T-helper 17 cell (primary cell): ENCODE data around the gene HABP2. TPM values are rescaled to one million over a fixed set of nuclear protein-coding genes. Genes with fewer than 3 reads are reported as not detected.

ENCODE experiments used
- ATAC-seq: fragments of 150-1000 bp; cut with Tn5 transposase; 2 replicates; pipeline ENCODE4 v1.10.0; 2021; ENCODE audit warnings: mild to moderate bottlenecking, moderate library complexity
- DNase-seq, 3 donors: peaks; one replicate each; pipeline versions ENCODE4 v3.0.0 to v3.0.0-alpha.2; 2020 to 2021
- H3K9me3 ChIP-seq: one replicate; pipeline ENCODE4 v1.7.0; 2013; ENCODE audit warnings: low read length, mild to moderate bottlenecking; ENCODE audit not compliant: control insufficient read depth, poor library complexity, severe bottlenecking
- H3K27ac Mint-ChIP-seq: one replicate; pipeline ENCODE4 v1.8.0; 2022; ENCODE audit warnings: mild to moderate bottlenecking, moderate library complexity, mixed read lengths
- H3K27me3 Mint-ChIP-seq: one replicate; pipeline ENCODE4 v1.8.0; 2022; ENCODE audit warnings: mixed read lengths
- H3K36me3 Mint-ChIP-seq: one replicate; pipeline ENCODE4 v1.8.0; 2022; ENCODE audit warnings: low read depth, mixed read lengths
- H3K4me1 Mint-ChIP-seq: one replicate; pipeline ENCODE4 v1.8.0; 2022; ENCODE audit warnings: mild to moderate bottlenecking, mixed read lengths
- H3K4me3 Mint-ChIP-seq: one replicate; pipeline ENCODE4 v1.8.0; 2022; ENCODE audit warnings: mild to moderate bottlenecking, moderate library complexity, mixed read lengths
- total RNA-seq, 4 donors: library from RNA in 2 of 4; stranded (reverse) in 2 of 4; gene quantifications; one replicate each; pipeline ENCODE4 v1.2.3 and lab custom pipeline; 2022 to 2026

HABP2 gene
- total RNA-seq, 2 donors from 2014 or later: not detected

DNA sequence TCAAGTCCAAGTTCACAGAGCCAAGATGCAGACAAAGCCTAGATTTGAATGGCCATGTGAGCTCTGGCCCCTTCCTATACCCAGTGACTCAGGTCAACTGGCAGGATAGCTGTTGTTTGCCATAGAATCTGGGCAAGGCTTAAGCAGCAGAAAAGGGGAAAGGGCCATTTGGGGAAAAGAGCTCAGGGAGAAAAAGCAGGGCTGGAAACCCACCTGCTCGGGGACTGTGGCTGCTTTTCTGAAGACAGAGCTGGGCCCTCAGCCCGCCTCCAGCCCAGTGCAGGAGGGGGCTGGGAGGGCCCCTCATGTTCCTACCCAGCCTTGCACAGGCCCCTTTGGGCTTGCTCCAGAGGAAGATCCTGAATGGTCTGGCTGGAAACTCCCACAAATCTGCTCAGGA, 32.6 kb upstream of the HABP2 start:
- H3K27me3 Mint-ChIP-seq: peaks cover 67% of the 10 kb centered on the region
- DNase-seq (no peak), ATAC-seq (no peak)
- no peak overlapping the region for H3K27ac Mint-ChIP-seq
- peaks cover 8% of the 10 kb centered on the region for H3K4me1 Mint-ChIP-seq
- H3K4me3 Mint-ChIP-seq: no peak overlapping the region
- H3K9me3 ChIP-seq: no peaks in the 10 kb centered on the region
- H3K36me3 Mint-ChIP-seq: no peaks in the 10 kb centered on the region

DNA sequence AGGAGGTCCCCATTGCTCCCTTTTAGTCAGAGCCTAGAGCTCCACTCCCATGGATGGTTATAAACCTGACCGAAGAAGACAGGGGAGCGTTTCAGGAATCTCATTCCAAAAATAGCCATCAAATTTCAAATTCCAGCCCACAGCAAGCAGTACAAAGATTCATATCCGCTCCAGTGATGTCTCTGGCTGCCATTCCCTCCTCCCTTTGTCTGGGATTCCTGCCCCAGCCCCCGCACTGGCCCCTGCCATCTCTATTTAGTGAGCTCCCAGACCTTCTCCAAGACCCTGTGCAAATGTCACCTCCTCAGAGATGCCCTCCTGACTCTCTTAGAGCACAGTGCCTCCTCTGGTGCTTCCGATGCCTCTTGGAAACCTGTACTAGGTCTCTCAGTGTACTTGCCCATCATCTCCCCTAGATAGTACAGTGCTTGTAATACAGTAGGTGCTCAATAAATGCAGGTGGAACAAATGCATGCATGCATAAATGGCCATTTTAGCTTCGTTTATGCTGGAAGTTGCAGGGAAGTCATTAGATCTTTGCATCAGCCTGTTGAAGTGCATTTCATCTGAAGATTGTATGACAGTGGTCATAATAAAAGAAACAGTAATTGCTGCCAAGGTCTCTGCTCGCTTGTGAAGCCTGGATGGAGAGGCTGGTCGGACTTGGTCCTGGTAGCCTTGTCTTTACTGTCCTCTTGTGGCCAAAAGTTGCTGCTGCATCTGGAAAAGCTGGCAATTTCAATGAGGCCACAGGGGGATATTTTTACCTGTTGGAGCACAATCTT, 32.0 kb upstream of the HABP2 start:
- no peak for DNase-seq
- H3K36me3 Mint-ChIP-seq: no peaks in the 10 kb centered on the region
- H3K9me3 ChIP-seq: no peaks in the 10 kb centered on the region
- H3K27ac Mint-ChIP-seq: no peak overlapping the region
- peak; percentile 32 for ATAC-seq
- peaks cover 8% of the 10 kb centered on the region for H3K4me1 Mint-ChIP-seq
- H3K27me3 Mint-ChIP-seq: peaks cover 62% of the 10 kb centered on the region
- no peak overlapping the region for H3K4me3 Mint-ChIP-seq

DNA sequence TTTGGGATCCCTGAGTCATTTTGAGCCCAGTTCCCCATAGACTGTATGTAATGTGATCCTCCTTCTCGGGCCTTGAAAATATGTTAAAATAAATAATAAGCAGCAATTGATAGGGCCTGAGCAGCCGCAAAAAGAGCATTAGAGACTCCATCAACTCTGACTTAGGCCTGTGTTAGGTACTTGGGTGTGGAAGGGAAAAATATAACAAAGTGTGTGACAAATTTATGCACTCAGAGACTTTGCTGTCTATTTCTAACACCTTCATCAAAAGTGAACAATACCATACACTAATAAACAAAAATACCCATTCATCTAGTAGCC, 31.4 kb upstream of the HABP2 start:
- H3K27ac Mint-ChIP-seq: no peak overlapping the region
- H3K36me3 Mint-ChIP-seq: no peaks in the 10 kb centered on the region
- ATAC-seq: no peak
- peaks cover 8% of the 10 kb centered on the region for H3K4me1 Mint-ChIP-seq
- peaks cover 62% of the 10 kb centered on the region for H3K27me3 Mint-ChIP-seq
- H3K4me3 Mint-ChIP-seq: no peak overlapping the region
- no peak for DNase-seq
- H3K9me3 ChIP-seq: no peaks in the 10 kb centered on the region

DNA sequence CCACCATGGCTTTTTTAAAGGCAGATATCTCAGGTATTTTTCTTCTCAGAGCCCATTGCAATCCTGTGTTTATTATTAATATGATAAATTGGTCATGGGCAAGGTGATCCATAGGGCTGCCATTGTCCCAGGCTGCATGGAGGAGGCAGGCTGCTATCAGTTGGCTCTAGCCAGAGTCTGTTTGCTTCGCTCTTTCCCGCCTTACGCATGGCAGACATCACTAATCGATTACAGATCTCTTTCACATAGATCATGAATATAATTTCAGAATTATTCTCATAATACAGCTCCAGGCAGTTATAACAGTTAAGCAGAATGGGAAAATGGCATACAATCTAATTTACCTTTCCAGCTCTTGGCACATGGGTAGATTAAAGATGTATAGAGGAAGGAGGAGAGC, 30.4 kb upstream of the HABP2 start:
- DNase-seq (no peak), ATAC-seq (no peak)
- peaks cover 61% of the 10 kb centered on the region for H3K27me3 Mint-ChIP-seq
- peaks cover 8% of the 10 kb centered on the region for H3K4me1 Mint-ChIP-seq
- no peak overlapping the region for H3K4me3 Mint-ChIP-seq
- H3K27ac Mint-ChIP-seq: no peak overlapping the region
- no peaks in the 10 kb centered on the region for H3K36me3 Mint-ChIP-seq
- H3K9me3 ChIP-seq: no peaks in the 10 kb centered on the region

DNA sequence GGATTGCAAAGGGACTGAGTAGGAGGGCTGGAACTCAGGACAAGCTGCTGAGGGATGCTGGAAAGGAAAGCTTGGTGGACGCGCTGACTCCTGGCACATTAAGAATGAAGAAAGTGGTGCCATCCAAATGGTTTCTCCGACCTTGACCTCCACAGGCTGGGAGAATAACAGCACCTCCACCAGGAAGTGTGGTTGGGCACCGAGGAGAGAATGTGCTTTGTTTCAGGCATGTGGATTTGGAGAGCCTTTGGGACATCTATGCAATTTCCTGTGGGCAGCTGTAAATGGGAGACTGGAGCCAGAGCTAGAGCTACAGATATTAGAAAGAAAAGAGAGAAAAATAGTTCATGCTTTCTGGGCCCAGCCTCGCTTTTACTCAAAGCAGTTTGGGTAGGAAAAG, 29.8 kb upstream of the HABP2 start:
- H3K4me1 Mint-ChIP-seq: peaks cover 8% of the 10 kb centered on the region
- no peak overlapping the region for H3K27ac Mint-ChIP-seq
- H3K4me3 Mint-ChIP-seq: no peak overlapping the region
- H3K9me3 ChIP-seq: no peaks in the 10 kb centered on the region
- peaks cover 57% of the 10 kb centered on the region for H3K27me3 Mint-ChIP-seq
- DNase-seq: no peak
- ATAC-seq: no peak
- no peaks in the 10 kb centered on the region for H3K36me3 Mint-ChIP-seq

DNA sequence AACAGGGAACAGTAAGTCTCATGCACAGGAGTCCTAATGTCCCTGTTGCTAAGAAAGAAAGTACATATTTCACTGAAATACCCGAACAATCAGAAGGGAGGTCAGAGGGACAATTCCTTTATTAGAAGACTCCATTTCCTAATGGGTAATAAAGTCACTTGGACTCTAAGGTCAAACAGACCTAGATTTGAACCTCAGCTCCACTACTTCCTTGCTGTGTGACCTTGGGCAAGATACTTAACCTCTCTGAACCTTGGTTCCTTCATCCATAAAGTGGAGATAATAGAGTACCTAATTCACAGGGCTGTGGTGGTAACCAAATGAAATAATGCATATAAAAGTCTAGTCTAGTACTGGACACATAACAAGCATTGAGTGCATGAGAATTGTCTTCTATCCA, 29.2 kb upstream of the HABP2 start:
- peaks cover 52% of the 10 kb centered on the region for H3K27me3 Mint-ChIP-seq
- H3K36me3 Mint-ChIP-seq: no peaks in the 10 kb centered on the region
- H3K4me1 Mint-ChIP-seq: peaks cover 8% of the 10 kb centered on the region
- H3K27ac Mint-ChIP-seq: no peak overlapping the region
- no peak overlapping the region for H3K4me3 Mint-ChIP-seq
- no peaks in the 10 kb centered on the region for H3K9me3 ChIP-seq
- DNase-seq: no peak
- ATAC-seq: no peak

DNA sequence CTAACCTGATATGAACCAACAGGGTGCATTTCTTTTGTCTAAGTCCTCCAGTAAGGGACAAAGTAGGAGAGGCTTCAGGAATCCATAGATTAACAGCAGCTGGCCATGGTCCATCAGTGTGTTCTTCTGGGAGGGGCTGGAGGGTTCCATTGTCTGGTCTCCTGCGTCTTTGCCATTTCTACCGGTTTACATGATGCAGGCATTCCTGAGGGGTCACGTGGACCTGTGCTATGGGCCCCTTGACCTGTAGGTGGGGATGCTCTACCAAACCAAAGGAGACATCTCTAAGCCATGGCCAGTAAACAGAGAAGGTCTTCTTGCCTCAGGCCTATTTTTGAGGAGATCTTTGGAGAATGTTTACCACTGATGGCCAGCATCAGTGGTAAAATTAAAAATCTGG, 28.7 kb upstream of the HABP2 start:
- Mint-ChIP-seq H3K27me3 (peaks cover 54% of the 10 kb centered on the region), H3K36me3 (no peaks in the 10 kb centered on the region), H3K27ac (no peak overlapping the region), H3K4me1 (peaks cover 8% of the 10 kb centered on the region), H3K4me3 (no peak overlapping the region)
- no peaks in the 10 kb centered on the region for H3K9me3 ChIP-seq
- ATAC-seq (no peak), DNase-seq (no peak)

DNA sequence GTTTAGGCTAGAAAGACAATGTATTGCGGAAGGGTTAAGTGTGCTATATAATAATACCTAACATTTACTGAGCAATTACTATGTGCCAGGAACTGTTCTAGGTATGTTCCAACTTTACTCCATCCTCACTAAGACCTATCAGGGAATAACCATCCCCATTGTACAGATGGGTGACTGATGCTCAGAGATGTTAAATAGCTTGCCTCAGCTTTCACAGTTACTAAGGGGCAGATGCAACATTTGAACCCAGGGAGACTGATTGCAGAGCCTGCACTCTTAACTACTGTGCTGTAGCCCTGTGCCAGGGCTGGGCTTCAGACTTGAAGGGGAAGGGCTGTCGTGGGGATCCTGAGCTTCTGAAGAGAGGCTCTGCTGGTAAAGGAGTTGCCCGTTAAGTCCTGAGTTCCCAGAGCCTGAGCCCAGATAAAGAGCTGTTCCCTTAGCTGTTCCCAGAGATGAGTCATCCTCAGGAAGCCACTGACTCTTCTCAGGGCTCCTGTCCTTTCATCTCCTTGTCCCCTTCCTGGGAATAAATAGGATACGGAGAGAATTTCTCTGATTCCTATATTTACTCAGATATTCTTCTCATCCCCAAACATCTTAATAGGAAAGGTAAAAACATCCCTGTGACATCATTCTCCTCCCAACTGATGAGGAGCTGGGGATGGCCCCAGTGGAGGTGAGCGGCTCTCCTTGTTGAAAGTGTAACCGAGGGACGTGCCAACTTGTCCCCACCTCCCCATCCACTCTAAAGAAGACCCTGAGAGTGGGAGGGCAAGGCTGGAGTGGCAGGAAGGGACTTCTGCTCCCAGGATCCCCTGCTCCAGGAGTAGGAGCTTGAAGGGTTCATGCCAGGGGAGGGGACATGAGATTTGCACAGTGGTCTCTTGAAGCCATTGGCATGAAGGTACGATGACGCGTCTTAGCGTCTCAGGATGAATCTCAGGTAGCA, 28.0 kb upstream of the HABP2 start:
- no peak for ATAC-seq
- no peak overlapping the region for H3K4me3 Mint-ChIP-seq
- no peaks in the 10 kb centered on the region for H3K36me3 Mint-ChIP-seq
- no peak for DNase-seq
- no peak overlapping the region for H3K27ac Mint-ChIP-seq
- peaks cover 49% of the 10 kb centered on the region for H3K27me3 Mint-ChIP-seq
- no peaks in the 10 kb centered on the region for H3K9me3 ChIP-seq
- H3K4me1 Mint-ChIP-seq: peaks cover 8% of the 10 kb centered on the region

DNA sequence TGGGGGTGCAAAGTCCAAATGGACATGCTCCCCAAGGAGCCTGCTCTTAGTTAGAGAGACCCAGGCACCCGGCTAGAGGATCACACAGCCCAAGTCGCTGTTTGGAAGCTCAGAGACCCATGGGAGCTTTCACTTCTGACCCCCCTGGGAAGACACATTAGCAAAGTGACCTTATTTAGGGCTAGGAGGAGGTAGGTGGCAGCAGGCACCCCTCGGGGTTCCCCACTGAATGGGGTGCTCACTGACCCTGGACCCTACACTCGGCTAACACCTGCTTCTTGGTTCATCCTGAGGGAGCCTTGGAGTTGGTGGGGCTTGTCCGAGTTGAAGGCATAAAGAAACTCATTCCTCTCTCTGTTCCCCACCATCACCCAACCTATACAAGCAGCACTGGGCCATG, 27.1 kb upstream of the HABP2 start:
- no peak for DNase-seq
- H3K36me3 Mint-ChIP-seq: no peaks in the 10 kb centered on the region

DNA sequence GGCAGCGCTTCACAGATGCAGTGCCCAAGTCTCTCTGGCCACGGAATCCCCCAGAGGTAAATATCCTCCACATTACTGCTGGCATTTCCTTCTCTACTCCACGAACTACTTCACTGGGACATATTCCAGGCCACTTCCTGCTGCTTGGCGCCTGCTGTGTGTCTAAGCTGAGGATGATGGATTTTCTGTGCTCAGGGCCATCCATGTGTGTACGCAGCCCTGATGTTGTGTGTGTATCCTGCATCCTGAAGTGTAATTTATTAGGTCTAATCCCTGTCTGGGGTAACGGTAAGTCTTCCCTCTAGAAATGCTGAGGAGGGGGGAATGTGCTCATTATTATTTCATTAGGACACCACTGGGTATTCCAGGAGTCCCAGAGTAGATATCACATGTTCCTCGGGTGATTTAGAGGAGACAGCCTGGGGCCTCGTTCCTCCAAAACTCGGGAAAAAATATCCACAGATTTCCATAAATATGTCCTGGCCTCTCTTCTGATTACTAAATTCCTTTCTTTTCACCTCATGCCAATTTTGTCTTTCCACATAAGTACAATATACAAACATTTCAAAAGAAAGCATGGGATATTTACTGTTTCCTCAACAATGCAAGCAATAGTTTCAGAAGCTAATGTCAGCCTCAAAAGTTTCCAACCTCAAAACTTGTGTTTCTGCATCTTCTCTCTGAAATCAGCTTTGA, 25.5 kb upstream of the HABP2 start:
- Mint-ChIP-seq H3K27me3 (peaks cover 40% of the 10 kb centered on the region), H3K36me3 (no peaks in the 10 kb centered on the region), H3K4me3 (no peak overlapping the region), H3K4me1 (peaks cover 4% of the 10 kb centered on the region), H3K27ac (no peak overlapping the region)
- no peaks in the 10 kb centered on the region for H3K9me3 ChIP-seq
- DNase-seq (no peak), ATAC-seq (no peak)

More for the DNA sequence above, 27.1 kb upstream of the HABP2 start:
- no peak overlapping the region for H3K4me3 Mint-ChIP-seq
- peaks cover 8% of the 10 kb centered on the region for H3K4me1 Mint-ChIP-seq
- no peak for ATAC-seq
- H3K27me3 Mint-ChIP-seq: peaks cover 43% of the 10 kb centered on the region
- no peaks in the 10 kb centered on the region for H3K9me3 ChIP-seq
- H3K27ac Mint-ChIP-seq: no peak overlapping the region

DNA sequence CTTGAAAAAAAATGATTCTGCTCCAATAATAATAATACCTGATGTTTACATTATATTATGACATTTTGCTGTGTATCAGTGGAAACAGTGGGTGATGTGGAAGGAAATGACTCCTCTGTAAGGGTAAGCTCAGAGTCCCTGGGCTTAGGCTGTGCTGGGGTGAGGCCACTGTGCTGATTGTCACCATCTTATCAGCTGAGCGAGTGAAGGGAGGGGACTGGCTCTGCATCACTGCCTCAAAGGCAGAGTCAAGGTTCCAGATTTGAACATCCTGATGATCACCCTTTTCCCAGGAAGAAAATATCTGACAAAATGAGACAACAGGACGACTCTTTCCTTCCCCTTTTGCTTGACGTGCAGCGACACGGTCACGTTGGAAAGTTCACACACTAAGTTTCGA, 24.0 kb upstream of the HABP2 start:
- no peaks in the 10 kb centered on the region for H3K4me1 Mint-ChIP-seq
- no peak for DNase-seq
- no peak for ATAC-seq
- H3K27me3 Mint-ChIP-seq: peaks cover 35% of the 10 kb centered on the region
- no peak overlapping the region for H3K27ac Mint-ChIP-seq
- peaks cover 5% of the 10 kb centered on the region for H3K36me3 Mint-ChIP-seq
- no peaks in the 10 kb centered on the region for H3K9me3 ChIP-seq
- H3K4me3 Mint-ChIP-seq: no peak overlapping the region

DNA sequence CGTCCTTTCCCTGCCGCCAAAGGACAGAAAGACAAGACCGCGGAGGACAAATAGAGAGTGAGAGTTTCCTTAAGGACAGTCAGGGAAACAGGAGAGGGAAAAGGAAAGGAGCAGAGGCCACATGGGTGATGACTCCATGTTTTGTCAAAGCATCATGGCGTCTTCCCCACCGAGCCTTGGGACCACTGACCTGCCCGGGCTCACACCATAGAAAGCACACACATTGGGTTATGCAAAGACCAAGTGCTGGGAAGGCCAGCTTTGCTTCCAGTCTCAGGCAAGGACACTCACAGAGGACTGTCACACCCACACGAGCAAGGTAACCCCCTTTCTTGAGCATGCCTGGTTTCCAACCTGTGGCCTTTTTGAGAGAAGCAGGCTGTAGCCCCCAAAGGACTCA, 23.3 kb upstream of the HABP2 start:
- Mint-ChIP-seq H3K4me1 (no peaks in the 10 kb centered on the region), H3K4me3 (no peak overlapping the region), H3K36me3 (peaks cover 5% of the 10 kb centered on the region), H3K27ac (no peak overlapping the region), H3K27me3 (peaks cover 33% of the 10 kb centered on the region)
- H3K9me3 ChIP-seq: no peaks in the 10 kb centered on the region
- DNase-seq (no peak), ATAC-seq (no peak)

DNA sequence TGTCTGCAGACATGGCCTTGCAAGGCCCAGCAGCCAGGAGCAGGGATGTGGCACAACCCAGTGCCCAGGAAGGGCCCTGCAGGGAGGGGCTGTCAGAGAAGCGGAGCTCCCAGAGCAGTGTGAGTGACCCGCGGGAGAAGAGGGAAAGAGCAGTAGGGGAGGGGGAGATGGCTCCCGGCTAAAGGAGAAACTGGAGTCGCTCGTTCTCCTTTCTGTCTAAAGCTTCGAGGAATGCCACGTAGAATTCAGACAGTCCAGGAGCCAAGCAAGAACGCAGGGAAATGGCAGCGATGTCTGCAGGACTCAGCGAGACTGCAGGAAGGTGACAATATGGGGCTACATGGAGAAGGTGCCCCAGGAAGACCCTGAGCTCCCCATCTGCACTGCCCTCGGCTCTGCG, 22.4 kb upstream of the HABP2 start:
- Mint-ChIP-seq H3K27ac (no peak overlapping the region), H3K27me3 (peaks cover 35% of the 10 kb centered on the region), H3K4me3 (no peak overlapping the region), H3K4me1 (no peaks in the 10 kb centered on the region), H3K36me3 (peaks cover 5% of the 10 kb centered on the region)
- no peaks in the 10 kb centered on the region for H3K9me3 ChIP-seq
- no peak for DNase-seq
- ATAC-seq: no peak
